GM12891 (cell line): Measurements from ENCODE around the gene ZNF8. TPM values are rescaled to one million over a fixed set of nuclear protein-coding genes. Genes with fewer than 3 reads are reported as not detected.
A peak's percentile ranks its signal among the peaks of the same experiment; 100 is the strongest.
"Not testable (repeated sequence)": the region's sequence is repeated elsewhere in the genome, so short reads cannot be mapped to it uniquely, and the experiment has no call there.

ENCODE experiments used
- DNase-seq: peaks from one replicate; pipeline ENCODE4 v3.0.0; 2011; ENCODE audit warnings: low spot score; ENCODE audit not compliant: insufficient read length
- FAIRE-seq: peaks from 2 replicates; lab custom pipeline; 2011; peaks lifted over from hg19 to GRCh38; lab: Jason Lieb, UNC
- PAX5 ChIP-seq: IDR thresholded peaks from 2 replicates; pipeline ENCODE4 v1.6.1; 2011; ENCODE audit warnings: low read length, moderate library complexity, mild to moderate bottlenecking; ENCODE audit not compliant: insufficient read depth, severe bottlenecking
- POLR2A ChIP-seq: IDR thresholded peaks from 2 replicates; pipeline ENCODE4 v1.6.1; 2011; ENCODE audit warnings: low read depth, low read length, control low read depth
- POLR2AphosphoS5 ChIP-seq: IDR thresholded peaks from 2 replicates; pipeline ENCODE4 v1.6.1; 2011; ENCODE audit warnings: low read depth, low read length, control low read depth
- POU2F2 ChIP-seq: IDR thresholded peaks from 2 replicates; pipeline ENCODE4 v1.6.1; 2011; ENCODE audit warnings: low read depth, mild to moderate bottlenecking, control low read depth, low read length, moderate library complexity
- SPI1 ChIP-seq: IDR thresholded peaks from 2 replicates; pipeline ENCODE4 v1.6.1; 2011; ENCODE audit warnings: low read depth, low read length, control low read depth
- TAF1 ChIP-seq: IDR thresholded peaks from 2 replicates; pipeline ENCODE4 v1.6.1; 2011; ENCODE audit warnings: low read depth, low read length, control low read depth
- polyA plus RNA-seq: library from polyadenylated mRNA; unstranded; fragments of >200 nt; gene quantifications from one replicate; pipeline ENCODE4 v1.2.1, GENCODE V29; 2012; ENCODE audit warnings: low read depth, missing spikeins, inconsistent platforms; ENCODE audit not compliant: missing spikeins

The ZNF8 gene
- polyA plus RNA-seq, result 0.69 TPM

DNA sequence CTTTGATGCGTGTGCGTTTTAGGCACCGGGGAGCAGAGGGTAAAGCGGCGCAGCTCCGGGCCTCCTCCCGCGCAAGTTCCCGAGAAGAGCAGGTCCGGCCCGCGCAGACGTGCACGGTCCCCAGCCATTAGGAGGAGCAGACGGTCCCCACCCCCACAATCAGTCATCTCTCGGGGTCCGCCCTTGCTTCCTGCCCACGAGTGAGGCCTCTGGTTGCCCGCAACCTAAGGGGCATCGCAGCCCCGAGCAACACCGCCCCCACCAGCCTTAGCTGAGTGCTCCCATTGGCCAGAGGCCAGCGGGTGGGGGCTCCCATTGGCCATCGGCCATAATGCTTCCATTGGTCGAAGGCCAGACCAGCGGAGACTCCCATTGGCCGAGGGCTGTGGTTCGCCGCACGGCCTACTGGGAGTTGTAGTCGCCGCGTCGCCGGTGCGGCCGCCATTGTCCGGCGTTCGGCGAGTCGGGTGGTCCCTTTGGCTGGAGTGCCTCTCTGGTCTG lies at the start of gene ZNF8:
Gene ZNF8 (plus strand): TSS at position 415 of the 501 bp plus-strand sequence. CDS start 127 bp downstream, outside the sequence.
- DNase-seq (peak; percentile 100), FAIRE-seq (peak; percentile 99)

DNA sequence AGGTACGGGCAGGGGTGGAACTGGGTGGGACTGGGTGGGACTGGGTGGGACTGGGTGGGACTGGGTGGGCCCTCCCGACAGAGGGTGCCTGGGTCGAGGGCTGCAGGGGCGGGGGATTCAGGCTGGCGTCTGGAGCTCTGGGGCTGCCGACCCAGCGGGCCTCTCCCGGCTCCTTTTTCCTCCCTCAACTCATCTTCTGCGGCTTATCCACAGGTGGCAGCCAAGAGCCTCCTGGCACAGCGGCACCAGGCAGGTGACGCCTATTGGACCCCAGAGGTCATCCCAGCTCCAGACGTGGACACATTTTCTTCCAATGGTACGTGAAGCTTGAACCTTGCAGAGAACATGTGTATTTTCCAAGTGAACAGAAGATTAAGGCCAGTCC lies 49.5 kb upstream of the ZNF8 start:
- TF ChIP-seq PAX5 (no peak), POU2F2 (no peak), POLR2AphosphoS5 (0 out of 2 replicates have a peak, but pooled peaks have one; percentile 9), POLR2A (no peak), SPI1 (no peak)
- FAIRE-seq (no peak), DNase-seq (no peak)

More for the DNA sequence above, at the start of gene ZNF8:
- TF ChIP-seq POLR2AphosphoS5 (no peak; the same call in 1 of the 2 replicates), TAF1 (peak; percentile 62), POLR2A (peak; percentile 75)

- FAIRE-seq, result no peak
- TF ChIP-seq SPI1, result no peak
- TF ChIP-seq POU2F2, result no peak
- no peak for TF ChIP-seq POLR2A
- no peak for TF ChIP-seq PAX5
- TF ChIP-seq POLR2AphosphoS5, result no peak
- DNase-seq, result no peak
Measured at GRCh38 chr19:58237324-58237723, 41.4 kb upstream of the ZNF8 start.

DNA sequence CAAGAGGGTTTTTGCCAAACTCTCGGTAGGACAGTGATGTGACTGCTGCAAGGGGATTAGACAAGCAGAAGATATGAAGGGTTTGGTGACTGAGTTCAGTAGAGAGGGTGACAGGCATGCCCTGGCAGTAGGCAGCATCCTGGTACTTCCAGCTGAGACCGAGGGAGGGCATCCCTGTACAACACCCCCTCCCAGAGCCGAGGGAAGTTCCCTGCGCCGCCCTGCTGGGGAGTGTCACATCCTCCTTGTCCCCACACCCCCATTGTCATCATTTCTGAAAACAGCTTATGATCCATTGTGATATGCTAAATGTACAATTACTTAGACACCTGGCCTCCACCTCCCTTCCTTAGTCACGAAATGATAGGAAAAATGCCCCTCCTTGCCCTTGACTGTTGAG lies 35.4 kb upstream of the ZNF8 start:
- TF ChIP-seq POLR2A (no peak), TAF1 (no peak), POLR2AphosphoS5 (no peak), PAX5 (no peak), SPI1 (no peak), POU2F2 (no peak)
- DNase-seq, result no peak
- FAIRE-seq, result no peak

GRCh38 chr19:58248886-58249285 lies 29.9 kb upstream of the ZNF8 start:
- TF ChIP-seq TAF1 (no peak), POLR2AphosphoS5 (no peak), POU2F2 (no peak), POLR2A (no peak), PAX5 (no peak), SPI1 (no peak)
- FAIRE-seq, result no peak
- no peak for DNase-seq

- FAIRE-seq (no peak), DNase-seq (no peak)
- TF ChIP-seq TAF1 (no peak), POLR2AphosphoS5 (no peak), POLR2A (no peak), POU2F2 (no peak), SPI1 (no peak), PAX5 (no peak)
Measured at GRCh38 chr19:58252102-58252685, 26.6 kb upstream of the ZNF8 start.

DNA sequence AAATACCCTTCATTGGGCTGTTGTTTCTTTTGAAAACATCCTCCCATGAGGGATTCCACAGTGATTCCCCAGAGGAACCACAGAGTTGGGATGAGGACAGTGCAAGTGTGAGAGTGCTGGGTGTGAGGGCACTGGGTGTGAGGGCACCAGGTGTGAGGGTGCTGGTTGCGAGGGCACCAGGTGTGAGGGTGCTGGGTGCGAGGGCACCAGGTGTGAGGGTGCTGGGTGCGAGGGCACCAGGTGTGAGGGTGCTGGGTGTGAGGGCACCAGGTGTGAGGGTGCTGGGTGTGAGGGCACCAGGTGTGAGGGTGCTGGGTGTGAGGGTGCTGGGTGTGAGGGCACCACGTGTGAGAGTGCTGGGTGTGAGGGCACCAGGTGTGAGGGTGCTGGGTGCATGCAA lies 20.5 kb upstream of the ZNF8 start:
- not testable (repeated sequence) for FAIRE-seq, DNase-seq

DNA sequence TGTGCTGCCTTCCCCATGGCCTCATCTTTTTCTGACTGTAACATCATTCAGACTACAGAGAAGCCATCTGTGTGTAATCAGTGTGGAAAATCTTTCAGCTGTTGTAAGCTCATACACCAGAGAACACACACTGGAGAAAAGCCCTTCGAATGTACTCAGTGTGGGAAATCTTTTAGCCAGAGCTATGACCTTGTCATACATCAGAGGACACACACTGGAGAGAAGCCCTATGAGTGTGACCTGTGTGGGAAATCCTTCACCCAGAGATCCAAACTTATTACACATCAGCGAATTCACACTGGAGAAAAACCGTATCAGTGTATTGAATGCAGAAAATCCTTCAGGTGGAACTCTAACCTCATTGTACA lies 17.2 kb upstream of the ZNF8 start:
- FAIRE-seq, result no peak
- no peak for TF ChIP-seq POU2F2
- DNase-seq, result no peak

DNA sequence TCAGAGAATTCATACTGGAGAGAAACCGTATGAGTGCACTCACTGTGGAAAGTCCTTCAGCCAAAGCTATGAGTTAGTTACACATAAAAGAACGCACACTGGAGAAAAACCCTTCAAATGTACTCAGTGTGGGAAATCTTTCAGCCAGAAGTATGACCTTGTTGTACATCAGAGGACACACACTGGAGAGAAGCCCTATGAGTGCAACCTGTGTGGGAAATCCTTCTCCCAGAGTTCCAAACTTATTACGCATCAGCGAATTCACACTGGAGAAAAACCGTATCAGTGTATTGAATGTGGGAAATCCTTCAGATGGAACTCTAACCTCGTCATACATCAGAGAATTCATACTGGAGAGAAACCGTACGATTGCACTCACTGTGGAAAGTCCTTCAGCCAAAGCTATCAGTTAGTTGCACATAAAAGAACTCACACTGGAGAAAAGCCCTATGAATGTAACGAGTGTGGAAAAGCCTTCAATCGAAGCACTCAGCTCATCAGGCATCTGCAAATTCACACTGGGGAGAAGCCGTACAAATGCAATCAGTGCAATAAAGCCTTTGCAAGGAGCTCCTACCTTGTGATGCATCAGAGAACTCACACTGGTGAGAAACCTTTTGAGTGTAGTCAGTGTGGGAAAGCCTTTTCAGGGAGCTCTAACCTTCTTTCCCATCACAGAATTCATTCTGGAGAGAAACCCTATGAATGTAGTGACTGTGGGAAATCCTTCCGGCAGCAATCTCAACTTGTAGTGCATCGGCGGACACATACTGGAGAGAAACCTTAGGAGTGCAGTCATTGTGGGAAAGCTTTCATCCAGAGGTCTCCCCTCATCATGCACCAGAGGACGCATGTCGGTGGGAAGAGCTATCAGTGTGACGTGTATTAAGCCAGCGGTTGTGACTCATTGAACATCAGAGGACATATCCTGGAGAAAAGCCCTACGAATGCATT lies 16.5 kb upstream of the ZNF8 start:
- FAIRE-seq, result no peak
- TF ChIP-seq SPI1, result no peak
- no peak for TF ChIP-seq TAF1
- no peak for TF ChIP-seq POLR2A
- TF ChIP-seq PAX5, result no peak
- TF ChIP-seq POLR2AphosphoS5, result no peak; the same call in 1 of the 2 replicates
- no peak for TF ChIP-seq POU2F2
- no peak for DNase-seq

DNA sequence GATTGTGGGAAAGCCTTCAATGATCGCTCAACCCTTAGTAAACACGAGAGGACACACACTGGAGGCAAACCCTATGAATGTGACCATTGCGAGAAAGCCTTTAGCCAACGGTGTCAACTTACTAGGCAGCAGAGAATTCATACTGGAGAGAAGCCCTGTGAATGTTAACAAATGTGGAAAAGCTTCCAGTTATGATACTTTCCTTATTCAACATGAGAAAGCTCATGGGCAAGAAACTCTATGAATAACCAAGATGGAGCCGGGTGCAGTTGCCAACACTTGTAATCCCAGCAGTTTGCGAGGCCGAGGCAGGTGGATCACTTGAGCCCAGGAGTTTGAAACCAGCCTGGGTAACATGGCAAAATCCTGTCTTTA lies 15.8 kb upstream of the ZNF8 start:
- FAIRE-seq (no peak), DNase-seq (no peak)
- TF ChIP-seq POLR2A, result no peak
- no peak for TF ChIP-seq TAF1
- TF ChIP-seq POLR2AphosphoS5, result no peak
- TF ChIP-seq SPI1, result no peak
- TF ChIP-seq PAX5, result no peak
- TF ChIP-seq POU2F2, result no peak
